Activated CD4-positive, alpha-beta T cell treated with anti-CD3 and anti-CD28 coated beads, Interleukin-2, Interleukin-4, amounts not matched to agents 100 ng/mL and 50 ng/mL, durations not matched to agents 16 hours and 8 hours (primary cell): Measurements from ENCODE around the gene GCC2.
A peak's percentile ranks its signal among the peaks of the same experiment; 100 is the strongest.
"Not testable (repeated sequence)": the region's sequence is repeated elsewhere in the genome, so short reads cannot be mapped to it uniquely, and the experiment has no call there.

Experiments used
- DNase-seq: peaks from one replicate; pipeline ENCODE4 v3.0.0-alpha.2; 2020; ENCODE audit warnings: low spot score

GCC2 gene

GRCh38 chr2:108524688-108525087, 75.7 kb downstream of the GCC2 start:
- not testable (repeated sequence) for DNase-seq

GRCh38 chr2:108525258-108525657, 76.3 kb downstream of the GCC2 start:
- not testable (repeated sequence) for DNase-seq

- no peak for DNase-seq
Measured at GRCh38 chr2:108531674-108532055, 82.7 kb downstream of the GCC2 start.

- peak; percentile 88 for DNase-seq
Measured at GRCh38 chr2:108533832-108534583, 85.0 kb downstream of the GCC2 start, which contains the start of gene LIMS1. TSS of gene LIMS1 (plus strand) at chr2:108534470. CDS start at chr2:108534563, 93 bp downstream.

GRCh38 chr2:108534584-108535356, 85.8 kb downstream of the GCC2 start:
- peak; percentile 25 for DNase-seq

GRCh38 chr2:108535357-108535631, 86.3 kb downstream of the GCC2 start:
- no peak for DNase-seq

GRCh38 chr2:108536133-108536780, 87.3 kb downstream of the GCC2 start:
- DNase-seq = no peak

GRCh38 chr2:108536911-108537310, 87.9 kb downstream of the GCC2 start:
- DNase-seq = no peak

- no peak for DNase-seq
Measured at GRCh38 chr2:108538000-108538625, 89.1 kb downstream of the GCC2 start.

- DNase-seq = no peak
Measured at GRCh38 chr2:108541451-108541850, 92.4 kb downstream of the GCC2 start.

GRCh38 chr2:108542071-108542470, 93.1 kb downstream of the GCC2 start:
- no peak for DNase-seq

- DNase-seq = no peak
Measured at GRCh38 chr2:108547606-108548005, 98.6 kb downstream of the GCC2 start.

GRCh38 chr2:108548208-108549003, 99.4 kb downstream of the GCC2 start:
- no peak for DNase-seq

- DNase-seq = no peak
Measured at GRCh38 chr2:108552566-108552965, 103.6 kb downstream of the GCC2 start.

- no peak for DNase-seq
Measured at GRCh38 chr2:108553209-108553919, 104.4 kb downstream of the GCC2 start.

GRCh38 chr2:108554528-108554927, 105.5 kb downstream of the GCC2 start:
- no peak for DNase-seq

GRCh38 chr2:108555572-108555971, 106.6 kb downstream of the GCC2 start:
- no peak for DNase-seq

GRCh38 chr2:108556581-108556980, 107.6 kb downstream of the GCC2 start:
- not testable (repeated sequence) for DNase-seq
